GM21737 (cell line): ENCODE measurements around the gene ARPC4.

Source experiments
- ATAC-seq: cut with Tn5 transposase; IDR thresholded peaks from one replicate; pipeline ENCODE4 v1.9.1; 2021; ENCODE audit warnings: mild to moderate bottlenecking, moderate library complexity; ENCODE audit not compliant: unreplicated experiment

Gene ARPC4

GRCh38 chr3:9787714-9788113, 5.2 kb upstream of the ARPC4 start:
- no peak for ATAC-seq

- no peak for ATAC-seq
These were observed 1.8 kb upstream of the ARPC4 start for GRCh38 chr3:9791127-9791526.

GRCh38 chr3:9791790-9792404, 985 bp upstream of the ARPC4 start:
- no peak for ATAC-seq

GRCh38 chr3:9793161-9793781, 389 bp downstream of the ARPC4 start:
- peak; percentile 10 for ATAC-seq

GRCh38 chr3:9794400-9794799, 1.5 kb downstream of the ARPC4 start:
- no peak for ATAC-seq

GRCh38 chr3:9795207-9795606, 2.3 kb downstream of the ARPC4 start:
- no peak for ATAC-seq

GRCh38 chr3:9797196-9797945, 4.5 kb downstream of the ARPC4 start:
- no peak for ATAC-seq

- no peak for ATAC-seq
These were observed 7.6 kb downstream of the ARPC4 start for GRCh38 chr3:9800529-9800928.

- ATAC-seq, result no peak
These were observed 10.6 kb downstream of the ARPC4 start for GRCh38 chr3:9803494-9803893.

GRCh38 chr3:9804996-9805395, 12.1 kb downstream of the ARPC4 start:
- no peak for ATAC-seq

GRCh38 chr3:9806137-9806536, 13.3 kb downstream of the ARPC4 start:
- no peak for ATAC-seq

- ATAC-seq, result no peak
These were observed 14.1 kb downstream of the ARPC4 start for GRCh38 chr3:9806688-9807589.

- no peak for ATAC-seq
These were observed 15.1 kb downstream of the ARPC4 start for GRCh38 chr3:9807981-9808344.

GRCh38 chr3:9808345-9809037, 15.6 kb downstream of the ARPC4 start:
- peak; percentile 49 for ATAC-seq

- peak; percentile 15 for ATAC-seq
These were observed 16.3 kb downstream of the ARPC4 start for GRCh38 chr3:9809239-9809614.

GRCh38 chr3:9809615-9810432, 16.9 kb downstream of the ARPC4 start, which contains the start of gene TTLL3:
TTLL3 (plus strand) TSS chr3:9810262; CDS start chr3:9810662, 400 bp downstream.
- ATAC-seq, result no peak

- no peak for ATAC-seq
These were observed 17.5 kb downstream of the ARPC4 start for GRCh38 chr3:9810433-9810770.

- ATAC-seq, result no peak
These were observed 18.0 kb downstream of the ARPC4 start for GRCh38 chr3:9810846-9811245.

GRCh38 chr3:9812870-9813483, 20.1 kb downstream of the ARPC4 start:
- ATAC-seq, result no peak
